GM18507 (cell line): ENCODE measurements around the gene CRLF1.

ENCODE experiments used
- DNase-seq: peaks from one replicate; pipeline ENCODE4 v3.0.0; 2011; ENCODE audit warnings: low read depth; ENCODE audit not compliant: insufficient read length; ENCODE audit errors: extremely low spot score
- FAIRE-seq: peaks from 2 replicates; lab custom pipeline; 2011; peaks lifted over from hg19 to GRCh38; lab: Jason Lieb, UNC

The CRLF1 gene, protein sequence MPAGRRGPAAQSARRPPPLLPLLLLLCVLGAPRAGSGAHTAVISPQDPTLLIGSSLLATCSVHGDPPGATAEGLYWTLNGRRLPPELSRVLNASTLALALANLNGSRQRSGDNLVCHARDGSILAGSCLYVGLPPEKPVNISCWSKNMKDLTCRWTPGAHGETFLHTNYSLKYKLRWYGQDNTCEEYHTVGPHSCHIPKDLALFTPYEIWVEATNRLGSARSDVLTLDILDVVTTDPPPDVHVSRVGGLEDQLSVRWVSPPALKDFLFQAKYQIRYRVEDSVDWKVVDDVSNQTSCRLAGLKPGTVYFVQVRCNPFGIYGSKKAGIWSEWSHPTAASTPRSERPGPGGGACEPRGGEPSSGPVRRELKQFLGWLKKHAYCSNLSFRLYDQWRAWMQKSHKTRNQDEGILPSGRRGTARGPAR

DNA sequence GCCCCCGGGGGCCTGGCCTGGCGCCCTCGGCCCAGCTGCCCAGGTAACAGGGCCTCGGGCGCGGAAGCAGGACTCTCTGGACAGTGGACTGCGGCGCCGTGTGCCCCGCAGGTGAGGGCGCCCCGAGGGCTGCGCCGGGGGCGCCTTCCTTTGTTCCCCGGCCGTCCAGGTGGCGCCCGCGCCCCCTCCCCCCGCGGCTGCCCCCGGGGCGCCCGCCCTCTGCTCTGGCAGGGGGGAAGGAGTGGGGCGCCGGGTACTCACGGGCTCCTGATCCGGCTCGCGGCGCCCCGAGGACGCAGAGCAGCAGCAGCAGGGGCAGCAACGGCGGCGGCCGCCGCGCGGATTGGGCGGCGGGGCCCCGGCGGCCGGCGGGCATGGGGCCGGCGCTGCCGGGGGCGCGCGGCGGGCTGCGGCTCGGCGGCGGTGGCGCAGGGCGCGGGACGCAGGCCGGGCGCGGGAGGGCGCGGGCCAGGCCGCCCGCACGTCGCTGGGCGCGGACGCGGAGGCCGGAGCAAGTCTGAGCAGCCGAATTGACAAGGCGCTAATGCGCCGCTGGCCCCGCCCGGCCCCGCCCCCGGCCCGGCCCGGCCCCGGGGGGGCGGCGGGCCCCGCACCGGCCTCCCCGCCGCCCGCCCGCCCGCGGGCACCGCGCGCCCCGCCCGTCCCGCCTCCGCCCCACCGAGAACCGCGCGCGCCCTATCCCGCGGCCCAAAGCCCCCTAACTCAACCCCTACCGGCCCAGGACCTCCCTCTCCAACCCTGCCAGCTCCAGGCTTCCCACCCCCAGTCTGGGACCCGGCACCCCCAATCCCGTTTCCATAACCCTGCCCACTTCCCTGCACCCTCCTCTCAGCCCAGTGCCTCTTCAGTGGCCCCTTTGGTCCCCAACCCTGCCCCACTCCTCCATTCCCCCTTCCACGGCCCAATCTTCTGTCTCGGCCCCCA lies at the start of gene CRLF1:
Gene CRLF1 (minus strand): TSS at position 519 of the 945 bp plus-strand sequence. CDS start 143 bp downstream, at position 376.
- FAIRE-seq (no peak), DNase-seq (no peak)

DNA sequence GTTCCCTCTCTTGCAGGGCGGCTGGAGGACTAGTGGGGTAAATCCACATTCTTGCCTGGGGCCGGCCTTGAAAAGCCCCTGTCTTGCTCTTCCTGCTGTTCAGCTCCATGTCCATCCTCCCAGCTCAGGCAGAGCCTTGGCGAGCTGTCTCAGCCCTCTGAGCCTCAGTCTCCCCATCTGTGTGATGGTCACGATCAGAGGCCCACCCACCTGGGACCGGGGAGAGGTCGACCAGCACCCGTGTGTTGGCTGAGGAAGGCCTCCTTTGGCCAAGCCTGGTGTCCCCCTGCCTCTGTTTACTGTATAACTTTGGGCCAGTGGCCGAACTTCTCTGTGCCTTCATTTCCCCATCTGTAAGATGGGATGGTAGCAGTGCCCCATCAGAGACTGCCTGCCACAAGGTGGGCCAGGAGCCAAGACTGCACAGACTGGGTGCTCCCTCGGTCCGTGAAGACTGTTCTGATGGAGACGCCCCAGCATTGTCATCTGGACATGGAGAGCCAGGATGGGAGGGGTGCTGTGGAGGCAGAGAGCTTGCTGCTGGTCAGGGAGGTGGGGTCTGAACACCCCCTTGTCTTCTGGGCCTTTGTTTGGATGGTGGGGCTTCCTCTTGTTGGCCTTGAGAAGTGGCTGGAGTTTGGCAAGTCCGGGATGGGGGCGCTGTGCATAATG lies 48.7 kb upstream of the CRLF1 start:
- DNase-seq (no peak), FAIRE-seq (no peak)

DNA sequence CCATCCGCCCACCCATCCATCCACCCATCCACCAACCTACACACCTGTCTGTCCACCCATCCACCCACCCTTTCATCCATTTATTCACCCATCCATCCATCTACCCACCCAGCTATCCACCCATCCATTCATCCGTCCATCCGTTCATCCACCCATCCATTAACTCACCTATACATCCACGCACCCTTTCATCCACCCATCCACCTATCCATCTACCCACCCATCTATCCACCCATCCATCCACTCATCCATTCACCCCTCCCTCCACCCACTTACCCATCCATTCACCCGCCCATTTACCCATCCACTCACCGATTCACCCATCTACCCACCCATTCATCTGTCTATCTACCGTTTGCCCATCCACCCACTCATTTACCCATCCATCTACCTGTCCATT lies 47.9 kb upstream of the CRLF1 start:
- no peak for DNase-seq
- no peak for FAIRE-seq

DNA sequence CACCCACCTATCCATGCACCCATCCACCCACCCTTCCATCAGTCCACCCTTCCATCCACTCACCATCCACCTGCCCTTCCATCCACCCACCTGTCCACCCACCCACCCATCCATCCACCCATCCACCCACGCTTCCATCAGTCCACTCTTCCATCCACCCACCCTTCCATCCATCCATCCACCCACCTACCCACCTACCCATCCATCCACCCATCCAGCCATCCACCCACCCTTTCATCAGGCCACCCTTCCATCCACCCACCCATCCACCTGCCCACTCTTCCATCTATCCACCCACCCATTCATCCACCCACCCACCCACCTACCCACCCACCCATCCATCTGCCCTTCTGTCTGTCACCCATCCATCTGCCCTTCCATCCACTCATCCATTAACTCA lies 47.3 kb upstream of the CRLF1 start:
- FAIRE-seq (no peak), DNase-seq (no peak)

DNA sequence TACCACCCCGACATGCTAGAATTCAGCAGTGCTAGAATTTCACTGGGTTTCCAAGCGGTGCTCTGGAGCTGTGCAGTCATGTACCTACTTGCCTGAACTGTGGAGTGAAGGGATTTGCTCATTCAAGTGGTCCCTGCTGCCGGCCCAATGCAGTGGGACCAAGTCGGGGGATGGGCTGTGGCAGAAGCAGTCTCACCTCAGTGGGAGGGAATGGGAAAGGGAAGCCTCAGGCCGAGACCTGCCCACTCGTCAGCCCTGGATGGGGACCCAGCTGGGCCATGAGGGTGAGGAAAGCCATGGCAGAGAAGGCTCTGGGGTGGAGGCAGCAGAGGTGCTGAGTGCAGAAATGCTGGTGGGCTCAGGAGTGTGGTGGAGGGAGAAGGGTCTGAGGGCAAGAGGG lies 45.1 kb upstream of the CRLF1 start:
- no peak for FAIRE-seq

DNA sequence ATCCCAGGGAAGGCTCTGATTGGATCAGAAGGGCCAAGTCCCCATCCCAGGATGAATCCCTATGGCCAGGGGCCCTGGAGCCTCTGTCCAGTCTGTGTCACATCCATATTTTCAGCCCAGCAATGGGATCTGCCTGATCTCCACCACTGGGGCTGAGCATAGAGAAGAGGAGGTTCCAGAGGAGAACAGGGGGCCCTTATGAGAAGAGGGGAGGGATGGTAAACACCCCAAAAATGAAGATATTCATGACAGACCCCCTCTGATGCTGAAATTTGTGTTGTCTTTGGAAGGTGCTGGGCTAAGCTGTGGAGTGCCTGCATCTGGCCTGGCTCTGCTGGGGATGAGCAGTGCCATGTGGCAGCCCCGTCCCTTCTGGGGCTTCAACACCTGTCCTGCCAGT lies 44.7 kb upstream of the CRLF1 start:
- DNase-seq (no peak), FAIRE-seq (no peak)

More for the DNA sequence above, 45.1 kb upstream of the CRLF1 start:
- DNase-seq: no peak

DNA sequence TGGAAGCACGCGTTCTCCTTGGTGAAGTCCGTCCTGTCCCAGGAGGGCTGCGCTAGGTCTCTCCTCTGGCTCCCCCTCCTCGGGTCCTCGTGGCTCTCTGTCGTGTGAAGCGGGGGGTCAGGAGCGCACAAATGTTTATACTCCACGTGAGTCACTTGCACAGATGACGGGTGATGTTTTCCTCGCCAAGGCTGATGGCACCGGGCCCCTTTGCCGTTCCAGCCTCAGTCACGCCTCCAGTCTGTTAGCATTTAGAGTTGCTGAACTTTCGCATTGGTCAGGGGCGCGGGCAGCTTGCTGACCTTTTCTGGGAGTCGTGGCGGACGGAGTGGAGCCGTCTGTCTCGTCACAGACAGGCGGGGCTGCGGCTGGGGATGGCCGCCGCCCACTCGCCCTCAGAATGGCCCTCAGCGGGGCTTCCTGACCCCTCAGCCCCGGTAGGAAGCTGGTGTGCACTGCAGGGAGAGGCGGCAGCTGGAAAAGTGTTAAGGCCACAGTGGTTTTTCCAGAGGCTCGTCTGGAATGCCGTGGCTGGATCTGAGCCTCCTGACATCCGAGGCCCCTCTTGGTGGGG lies 44.0 kb upstream of the CRLF1 start:
- DNase-seq: no peak
- FAIRE-seq: no peak

DNA sequence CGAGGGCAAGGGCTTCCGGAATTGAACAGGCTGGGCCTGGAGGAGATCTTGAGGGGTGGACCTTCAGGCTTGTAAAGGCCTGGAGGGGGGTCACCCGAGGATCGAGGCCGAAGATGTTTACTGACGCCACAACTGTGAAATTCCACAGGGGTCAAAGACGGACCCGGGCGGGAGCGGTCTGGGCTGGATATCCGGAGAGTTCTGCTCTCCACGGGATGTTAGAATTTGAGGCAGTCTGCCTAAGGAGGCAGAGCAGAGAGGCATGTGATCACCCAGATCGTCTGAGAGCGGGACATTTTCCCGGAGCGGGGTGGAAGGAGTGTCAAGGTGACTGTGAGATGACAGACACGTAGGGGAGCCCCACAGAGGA lies 43.4 kb upstream of the CRLF1 start:
- DNase-seq (no peak), FAIRE-seq (no peak)

DNA sequence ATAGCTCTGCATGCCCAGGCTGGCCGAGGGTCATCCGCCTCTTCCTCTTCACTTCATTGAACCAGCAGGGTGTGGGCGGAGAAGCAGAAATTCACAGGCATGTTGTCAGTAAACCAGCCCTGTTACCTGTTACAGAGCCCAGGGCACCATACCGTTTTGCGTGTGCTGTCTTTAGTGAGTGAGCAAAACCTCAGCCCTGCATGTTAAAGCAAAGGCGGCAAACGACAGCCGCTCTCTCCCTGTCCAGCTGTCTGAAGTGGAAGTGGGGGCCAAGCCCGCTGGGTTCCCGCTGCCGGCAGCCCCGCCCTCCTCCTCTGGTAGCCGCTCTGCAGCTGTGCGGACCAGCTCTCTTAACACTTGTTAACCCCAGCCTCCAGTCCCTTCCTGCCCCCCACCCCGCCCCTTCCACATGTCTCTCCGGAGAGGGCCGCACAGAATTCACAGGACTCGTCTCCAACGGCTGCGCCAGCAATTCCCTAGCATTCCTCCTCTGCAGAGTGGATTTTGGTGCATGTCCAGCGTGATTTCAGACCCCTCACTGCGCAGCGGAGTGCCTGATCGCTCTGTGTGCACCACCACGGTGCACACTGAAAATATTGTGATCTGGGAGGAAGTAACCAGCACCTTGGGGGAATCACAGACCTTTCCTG lies 42.9 kb upstream of the CRLF1 start:
- DNase-seq (peak; percentile 28), FAIRE-seq (no peak)

DNA sequence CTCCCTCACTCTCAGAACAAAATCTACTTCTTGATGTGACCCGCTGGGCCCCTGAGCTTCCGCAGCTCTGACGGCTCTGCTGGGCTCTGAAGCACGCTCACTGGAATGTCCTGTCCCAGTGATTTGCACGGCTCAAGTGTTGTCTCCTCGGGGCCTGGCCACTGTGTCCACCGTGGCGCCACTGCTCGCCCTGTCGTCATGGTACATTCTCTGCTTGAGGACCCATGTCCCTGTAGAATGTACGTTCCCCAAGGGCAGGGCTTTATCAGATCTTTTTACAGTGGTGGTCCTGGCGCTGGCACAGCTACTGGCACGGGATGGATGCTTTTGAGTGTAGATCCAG lies 42.3 kb upstream of the CRLF1 start:
- DNase-seq (no peak), FAIRE-seq (peak; percentile 12)

DNA sequence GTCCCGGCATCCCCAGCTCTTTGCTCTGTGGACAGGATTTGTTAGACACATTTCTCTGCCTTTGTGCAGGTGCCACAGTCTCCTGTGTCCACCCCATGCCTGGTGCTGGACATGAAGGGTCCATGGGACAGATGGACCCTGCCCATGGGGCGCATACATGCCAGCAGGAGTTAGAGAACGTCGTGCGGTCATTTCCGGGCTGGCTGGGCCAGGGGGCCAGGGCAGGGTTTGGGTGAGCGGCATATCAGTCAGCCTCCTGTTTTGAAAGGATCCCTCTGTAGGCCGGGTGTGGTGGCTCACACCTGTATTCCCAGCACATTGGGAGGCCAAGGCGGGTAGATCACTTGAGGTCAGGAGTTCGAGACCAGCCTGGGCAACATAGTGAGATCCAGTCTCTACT lies 41.2 kb upstream of the CRLF1 start:
- no peak for DNase-seq
- no peak for FAIRE-seq

DNA sequence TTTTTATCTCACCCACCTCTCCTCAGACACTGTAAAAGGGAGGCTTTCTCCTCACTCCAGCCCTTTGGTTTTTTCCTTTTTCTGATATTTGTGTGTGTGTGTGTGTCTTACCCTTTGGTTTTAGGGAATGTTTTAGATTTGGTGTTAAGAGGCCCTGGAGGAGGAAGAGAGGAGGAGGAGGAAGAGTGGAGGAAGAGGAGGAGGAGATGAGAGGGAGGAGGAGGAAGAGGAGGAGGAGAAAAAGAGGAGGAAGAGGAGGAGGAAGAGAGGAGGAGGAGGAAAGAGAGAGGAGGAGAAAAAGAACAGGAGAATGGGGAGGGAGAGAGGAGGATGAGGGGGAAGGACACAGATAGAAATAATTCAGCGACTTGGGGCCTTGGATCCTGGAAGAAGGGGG lies 40.8 kb upstream of the CRLF1 start:
- DNase-seq (no peak), FAIRE-seq (no peak)

DNA sequence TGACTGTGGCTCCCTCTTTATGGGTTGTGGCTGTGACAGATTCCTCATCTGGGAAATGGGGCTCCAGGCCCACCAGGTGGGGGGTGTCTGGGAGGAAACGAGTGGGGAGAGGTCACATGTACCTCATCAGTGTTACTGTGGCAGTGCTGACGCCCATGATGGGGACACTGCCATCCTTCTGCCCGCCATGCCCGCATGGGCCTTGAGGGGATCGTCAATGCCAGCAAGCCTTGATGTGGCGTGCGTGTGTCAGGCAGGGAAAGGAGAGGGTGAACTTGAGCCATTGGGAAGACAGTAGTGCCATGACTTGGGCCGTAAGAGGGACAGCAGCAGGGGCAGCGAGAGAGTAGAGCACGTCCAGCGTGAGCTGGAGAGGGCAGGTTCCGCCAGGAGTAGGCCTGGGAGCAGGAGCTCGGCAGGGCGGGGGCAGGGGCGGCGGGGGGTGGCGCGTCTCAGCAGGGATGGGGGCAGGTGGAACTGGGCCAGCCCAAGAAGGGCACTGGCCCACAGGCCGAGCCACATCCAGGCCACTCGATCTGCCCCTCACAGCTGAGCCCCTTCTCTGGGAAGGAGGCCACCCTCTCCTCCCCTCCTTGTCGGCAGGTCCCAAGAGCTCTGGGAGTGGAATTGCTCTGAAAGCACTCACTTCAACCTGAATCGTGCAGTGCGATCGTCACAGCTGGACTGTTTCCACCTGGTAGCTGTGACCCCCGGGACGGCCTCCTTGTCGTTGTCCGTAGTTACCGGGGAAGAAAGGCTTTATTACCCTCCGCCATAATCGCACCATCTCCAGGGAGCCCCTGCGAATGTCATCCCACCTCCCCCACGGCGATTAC lies 40.2 kb upstream of the CRLF1 start:
- FAIRE-seq (no peak), DNase-seq (no peak)

DNA sequence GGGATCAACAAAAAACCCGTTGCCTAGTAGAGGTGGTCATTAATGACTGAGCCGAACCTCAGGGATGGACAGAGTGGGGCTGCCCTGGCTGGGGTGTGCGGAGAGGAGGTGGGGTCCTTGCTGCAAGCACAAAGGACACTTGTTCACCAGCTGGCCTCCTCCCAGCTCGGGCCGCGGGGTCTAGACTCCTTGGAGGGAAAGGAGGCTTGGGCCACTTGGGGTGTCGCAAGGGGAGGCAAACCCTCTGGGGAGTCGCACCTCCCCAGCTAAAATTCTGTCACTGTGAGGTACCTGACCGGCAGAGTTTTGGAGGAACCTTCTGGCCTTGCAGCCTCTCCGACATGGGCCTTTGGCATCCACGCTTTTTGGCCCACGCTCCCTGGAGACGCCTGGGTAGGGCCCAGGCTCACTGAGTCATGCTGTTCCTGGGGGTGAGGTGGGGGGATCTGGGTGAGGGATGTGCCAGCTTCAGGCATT lies 38.5 kb upstream of the CRLF1 start:
- FAIRE-seq: no peak

DNA sequence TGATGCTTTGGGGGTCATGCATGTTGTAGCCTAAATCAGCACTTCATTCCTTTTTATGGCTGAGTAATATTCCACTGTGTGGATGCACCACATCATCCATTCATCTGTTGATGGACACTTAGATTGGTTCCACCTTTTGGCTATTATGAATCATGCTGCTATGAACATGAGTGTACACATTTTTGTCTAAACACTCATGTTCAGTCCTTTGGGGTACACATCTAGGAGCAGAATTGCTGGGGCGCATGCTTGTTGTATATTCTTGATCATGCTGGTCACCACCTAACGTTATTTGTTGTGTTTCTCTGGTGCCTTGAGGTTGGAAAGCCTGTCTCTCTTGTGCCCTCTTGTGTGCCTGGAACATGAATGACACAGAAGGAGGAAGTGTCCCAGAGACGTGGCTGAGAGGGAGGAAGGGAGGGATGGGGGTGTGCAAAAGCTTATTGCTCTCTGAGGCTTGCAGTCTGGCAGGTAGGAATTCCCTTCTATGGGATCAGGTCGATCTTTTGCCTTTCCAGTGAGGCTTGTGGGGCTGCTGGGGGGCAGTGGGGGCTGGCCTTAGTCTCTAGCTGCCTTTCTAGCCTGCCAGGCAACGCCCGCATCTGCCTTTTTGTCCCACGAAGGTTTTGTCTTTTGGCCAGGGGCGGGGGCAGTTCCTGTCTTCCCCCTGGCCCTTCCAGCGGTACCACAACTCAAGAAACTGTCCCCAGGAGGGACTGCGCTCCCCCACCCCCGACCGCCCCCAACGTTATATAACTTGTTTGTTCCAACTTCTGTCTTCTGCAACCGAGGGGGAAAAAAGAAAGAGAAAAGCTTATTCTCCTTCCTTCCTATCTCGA lies 37.8 kb upstream of the CRLF1 start:
- no peak for DNase-seq
- peak; percentile 67 for FAIRE-seq

More for the DNA sequence above, 38.5 kb upstream of the CRLF1 start:
- no peak for DNase-seq

DNA sequence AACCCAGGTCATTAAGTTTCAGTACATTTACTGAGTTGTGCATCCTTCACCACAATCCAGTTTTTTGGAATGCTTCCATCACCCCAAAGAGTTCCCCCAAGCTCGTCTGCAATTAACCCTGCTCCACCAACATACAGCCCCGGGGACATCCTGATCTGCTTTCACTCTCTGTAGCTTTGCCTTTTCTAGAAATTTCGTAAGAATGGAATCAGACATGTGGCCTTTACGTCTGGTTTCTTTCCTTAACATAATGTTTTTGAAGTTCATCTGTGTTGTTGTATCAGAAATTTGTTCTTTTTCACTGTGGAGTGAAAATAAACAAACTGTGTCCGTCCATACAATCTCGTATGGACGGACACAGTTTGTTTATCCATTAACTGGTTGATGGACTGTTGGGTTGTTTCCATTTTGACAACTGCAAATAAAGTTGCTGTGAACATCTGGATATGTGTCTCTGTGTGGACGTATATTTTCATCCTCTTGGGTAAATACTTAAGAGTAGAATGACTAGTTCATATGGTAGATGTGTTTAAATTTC lies 33.2 kb upstream of the CRLF1 start:
- DNase-seq: no peak
- no peak for FAIRE-seq
